ENCODE data around the gene ALG14. TPM values are rescaled to one million over a fixed set of nuclear protein-coding genes. Genes with fewer than 3 reads are reported as not detected.

The ALG14 gene
- total RNA-seq, 4 donors from 2014 or later = 0.53 to 1.3 (median 1.0) TPM

DNA sequence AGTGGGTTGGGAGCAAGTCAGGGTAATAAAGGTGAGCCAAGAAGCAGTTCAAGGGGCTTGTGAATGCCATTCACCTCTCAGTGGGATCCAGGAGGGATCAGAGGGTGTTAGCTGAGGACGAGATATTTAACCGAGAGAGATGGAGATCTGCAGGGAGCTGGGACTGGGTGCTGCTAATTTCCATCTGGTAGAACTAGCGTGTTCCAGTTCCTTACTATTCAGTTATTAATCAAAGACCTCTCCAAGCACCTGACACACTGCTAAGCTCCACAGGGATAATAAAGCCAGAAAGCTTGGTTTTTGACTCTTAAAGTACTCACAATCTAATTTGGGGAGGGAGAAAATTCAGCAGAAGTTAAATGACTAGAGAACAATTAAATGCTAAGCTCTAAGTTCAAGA, 57.7 kb downstream of the ALG14 start:
- H3K27ac ChIP-seq = peak overlapping the region in 2 of 4 donors; percentile 30 to 63
- no peak overlapping the region for H3K4me3 ChIP-seq
- peaks cover 0 to 51% (median 23%) of the 10 kb centered on the region in 3 donors for H3K4me1 ChIP-seq
- DNase-seq = no peak
- no peaks in the 10 kb centered on the region for H3K27me3 ChIP-seq
- no peaks in the 10 kb centered on the region for H3K9me3 ChIP-seq
- no peaks in the 10 kb centered on the region for H3K36me3 ChIP-seq
- 78 to 89% methylated on average over 3 of the region's 3 CpGs for WGBS, 2 donors
- intact Hi-C loops (cut with DNase I) = no loop called here
- TF ChIP-seq POLR2A (IDR thresholded peaks at IDR 0.05) = no peak

DNA sequence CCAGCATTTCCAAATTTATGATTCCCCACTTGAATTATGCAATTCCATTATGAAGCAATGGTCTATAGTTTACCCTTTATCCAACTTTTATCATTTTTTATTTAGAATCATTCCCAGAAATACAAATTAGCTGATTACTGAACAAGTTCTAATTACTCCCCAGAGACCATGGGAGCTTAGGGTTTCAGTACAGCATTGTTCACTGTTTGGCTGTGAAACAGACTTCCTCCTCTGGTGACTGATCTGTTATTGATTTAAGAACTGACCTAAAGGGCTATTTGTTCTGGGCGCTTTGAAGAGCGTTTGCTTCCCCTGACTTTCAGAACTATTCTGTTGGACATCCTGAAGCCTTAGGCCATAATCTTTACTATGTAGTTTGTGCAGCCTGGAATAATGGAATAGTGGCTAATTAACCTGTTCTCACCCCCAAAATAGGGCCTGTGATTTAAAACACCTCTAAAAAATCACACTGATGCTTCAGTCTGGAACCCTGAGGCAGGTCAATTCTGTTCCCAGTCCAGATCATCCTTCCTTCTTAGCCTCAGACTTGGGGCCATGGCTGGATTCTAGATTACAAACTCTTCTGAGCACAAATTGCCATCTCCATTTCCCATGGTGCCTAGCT, 58.7 kb downstream of the ALG14 start:
- Histone ChIP-seq H3K27ac (peak overlapping the region in 3 of 4 donors; percentile 26 to 77 (median 63)), H3K4me1 (peaks cover 0 to 48% (median 23%) of the 10 kb centered on the region in 3 donors), H3K36me3 (no peaks in the 10 kb centered on the region), H3K4me3 (no peak overlapping the region), H3K27me3 (no peaks in the 10 kb centered on the region), H3K9me3 (no peaks in the 10 kb centered on the region)
- intact Hi-C loops (cut with DNase I) = no loop called here
- DNase-seq = no peak
- TF ChIP-seq, protein P1, sequence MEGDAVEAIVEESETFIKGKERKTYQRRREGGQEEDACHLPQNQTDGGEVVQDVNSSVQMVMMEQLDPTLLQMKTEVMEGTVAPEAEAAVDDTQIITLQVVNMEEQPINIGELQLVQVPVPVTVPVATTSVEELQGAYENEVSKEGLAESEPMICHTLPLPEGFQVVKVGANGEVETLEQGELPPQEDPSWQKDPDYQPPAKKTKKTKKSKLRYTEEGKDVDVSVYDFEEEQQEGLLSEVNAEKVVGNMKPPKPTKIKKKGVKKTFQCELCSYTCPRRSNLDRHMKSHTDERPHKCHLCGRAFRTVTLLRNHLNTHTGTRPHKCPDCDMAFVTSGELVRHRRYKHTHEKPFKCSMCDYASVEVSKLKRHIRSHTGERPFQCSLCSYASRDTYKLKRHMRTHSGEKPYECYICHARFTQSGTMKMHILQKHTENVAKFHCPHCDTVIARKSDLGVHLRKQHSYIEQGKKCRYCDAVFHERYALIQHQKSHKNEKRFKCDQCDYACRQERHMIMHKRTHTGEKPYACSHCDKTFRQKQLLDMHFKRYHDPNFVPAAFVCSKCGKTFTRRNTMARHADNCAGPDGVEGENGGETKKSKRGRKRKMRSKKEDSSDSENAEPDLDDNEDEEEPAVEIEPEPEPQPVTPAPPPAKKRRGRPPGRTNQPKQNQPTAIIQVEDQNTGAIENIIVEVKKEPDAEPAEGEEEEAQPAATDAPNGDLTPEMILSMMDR (IDR thresholded peaks at IDR 0.05) = no peak
- no peak for TF ChIP-seq POLR2A (IDR thresholded peaks at IDR 0.05)
- WGBS, 2 donors = 34 to 64% methylated on average over 2 of the region's 2 CpGs

DNA sequence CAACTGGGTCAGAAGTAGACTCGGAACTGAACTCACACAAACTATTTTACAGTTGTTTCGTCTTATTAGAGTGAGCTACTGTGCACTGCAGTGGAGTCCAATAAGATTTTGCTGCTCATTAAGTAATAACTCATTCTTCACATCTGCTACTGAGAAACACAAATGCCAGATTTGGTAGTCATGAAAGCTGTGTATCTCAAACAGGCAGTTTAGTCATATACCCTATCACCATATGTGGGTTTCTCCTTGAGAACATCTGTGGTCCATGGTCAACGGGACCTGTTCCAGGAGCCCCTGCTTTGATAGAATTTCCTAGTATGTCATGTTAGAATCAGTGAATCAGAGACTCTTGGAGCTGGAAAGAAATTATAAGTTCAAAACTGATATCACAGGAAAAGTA, 60.4 kb downstream of the ALG14 start:
- TF ChIP-seq POLR2A (IDR thresholded peaks at IDR 0.05) = no peak
- TF ChIP-seq, protein P1 (IDR thresholded peaks at IDR 0.05) = no peak
- intact Hi-C loops (cut with DNase I) = no loop called here
- 85% methylated on average over 3 of the region's 3 CpGs for WGBS, 2 donors
- Histone ChIP-seq H3K4me1 (peaks cover 7 to 44% (median 20%) of the 10 kb centered on the region in 3 donors), H3K9me3 (no peaks in the 10 kb centered on the region), H3K27ac (peak overlapping the region in 1 of 4 donors; percentile 63), H3K27me3 (no peaks in the 10 kb centered on the region), H3K36me3 (no peaks in the 10 kb centered on the region), H3K4me3 (no peak overlapping the region)
- DNase-seq = no peak

DNA sequence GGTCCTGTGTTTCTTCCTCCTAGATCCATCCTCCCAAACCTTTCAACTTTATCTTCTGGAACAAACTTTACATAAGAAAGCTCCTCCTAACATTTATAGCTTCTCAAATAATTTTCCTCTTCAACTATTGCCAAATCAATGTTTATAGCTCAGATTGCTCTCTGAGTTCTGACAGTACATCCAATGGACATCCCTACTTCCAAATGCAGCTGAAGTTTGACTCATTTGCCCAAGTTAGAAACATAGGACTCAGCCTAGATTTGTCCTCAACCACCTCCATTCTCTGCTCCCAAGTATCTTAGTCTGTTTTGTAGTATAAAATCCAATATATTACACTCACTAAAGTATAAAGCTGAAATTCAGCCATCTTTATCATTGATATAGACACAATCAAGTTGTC, 62.6 kb downstream of the ALG14 start:
- Histone ChIP-seq H3K4me1 (peaks cover 10 to 51% (median 28%) of the 10 kb centered on the region in 3 donors), H3K27ac (no peak overlapping the region), H3K27me3 (no peaks in the 10 kb centered on the region), H3K9me3 (no peaks in the 10 kb centered on the region), H3K36me3 (no peaks in the 10 kb centered on the region), H3K4me3 (no peak overlapping the region)
- TF ChIP-seq, protein P1 (IDR thresholded peaks at IDR 0.05) = no peak
- TF ChIP-seq POLR2A (IDR thresholded peaks at IDR 0.05) = no peak
- intact Hi-C loops (cut with DNase I) = no loop called here
- no peak for DNase-seq

DNA sequence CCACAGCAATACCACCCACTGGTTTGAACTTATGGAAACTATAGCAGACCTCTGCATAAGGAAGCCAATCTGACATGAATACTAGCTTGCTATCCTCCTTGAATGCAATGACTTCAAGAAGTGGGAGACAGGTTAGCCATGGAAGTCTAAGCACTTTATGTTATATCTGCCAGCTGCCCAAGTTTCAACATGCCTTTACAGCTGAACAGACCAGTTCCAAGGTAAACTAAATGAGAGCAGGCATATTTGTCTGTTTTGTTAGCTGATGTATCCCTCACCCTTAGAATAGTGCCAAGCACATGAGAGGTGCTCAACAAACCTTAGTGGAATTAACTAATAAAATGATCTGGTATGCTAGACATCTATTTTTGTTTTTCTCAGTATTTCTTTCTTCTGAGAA, 65.1 kb downstream of the ALG14 start:
- no peaks in the 10 kb centered on the region for H3K9me3 ChIP-seq
- no peaks in the 10 kb centered on the region for H3K27me3 ChIP-seq
- intact Hi-C loops (cut with DNase I) = no loop called here
- peak overlapping the region in 3 of 4 donors; percentile 30 to 47 (median 37) for H3K27ac ChIP-seq
- DNase-seq = no peak
- no peaks in the 10 kb centered on the region for H3K36me3 ChIP-seq
- TF ChIP-seq, protein P1 (IDR thresholded peaks at IDR 0.05) = no peak
- TF ChIP-seq POLR2A (IDR thresholded peaks at IDR 0.05) = no peak
- H3K4me3 ChIP-seq = no peak overlapping the region
- peaks cover 10 to 34% (median 17%) of the 10 kb centered on the region in 3 donors for H3K4me1 ChIP-seq

DNA sequence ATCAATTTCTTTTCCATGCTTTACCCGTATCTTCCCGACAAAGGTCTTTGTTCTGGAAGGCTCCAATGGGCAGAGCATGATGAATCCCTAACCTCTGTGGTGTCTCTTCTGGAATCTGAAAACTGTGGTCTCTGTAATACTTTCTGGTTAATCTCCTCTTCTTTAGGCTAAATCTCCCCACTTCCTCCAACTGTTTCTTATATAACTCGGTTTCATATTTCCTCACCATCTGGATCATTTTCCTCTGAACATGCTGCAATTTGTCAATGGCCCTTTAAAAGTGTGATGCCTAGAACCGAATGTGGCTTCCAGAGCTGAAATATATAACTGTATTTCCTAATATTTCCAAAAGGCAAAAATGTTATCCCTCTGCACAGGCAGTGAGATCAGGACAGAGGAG, 66.1 kb downstream of the ALG14 start:
- Histone ChIP-seq H3K4me1 (peaks cover 10 to 41% (median 19%) of the 10 kb centered on the region in 3 donors), H3K27me3 (no peaks in the 10 kb centered on the region), H3K36me3 (no peaks in the 10 kb centered on the region), H3K27ac (no peak overlapping the region), H3K9me3 (no peaks in the 10 kb centered on the region), H3K4me3 (no peak overlapping the region)
- WGBS, 2 donors = 38 to 55% methylated on average over 4 of the region's 4 CpGs
- no peak for DNase-seq
- TF ChIP-seq, protein P1 (IDR thresholded peaks at IDR 0.05) = no peak
- no peak for TF ChIP-seq POLR2A (IDR thresholded peaks at IDR 0.05)
- intact Hi-C loops (cut with DNase I) = no loop called here

Data from esophagus squamous epithelium (tissue), 5 donors.